IMR-90 (cell line): ENCODE data around the gene ENDOU. TPM values are rescaled to one million over a fixed set of nuclear protein-coding genes. Genes with fewer than 3 reads are reported as not detected.

Experiments
- ATAC-seq: fragments of 200-7000 bp; cut with Tn5 transposase; 2 replicates; pipeline ENCODE4 v1.9.1; 2020; ENCODE audit warnings: low read depth, mild to moderate bottlenecking, moderate library complexity
- BruUV-seq: library from RNA; stranded (reverse); fragments of 400-500 nt; replicated peaks from 2 replicates; lab custom pipeline; 2021; lab: Mats Ljungman, UMichigan
- CTCF ChIA-PET: fragments of 300-600 bp; formaldehyde crosslinking; extraction: SDS; loops from one replicate; lab custom pipeline; 2021; ENCODE audit warnings: antibody characterized with exemption; lab: Yijun Ruan, JAX
- POLR2A ChIA-PET: fragments of 300-600 bp; sonication (Branson Sonifier 250); formaldehyde crosslinking; loops from one replicate; lab custom pipeline; 2022; ENCODE audit warnings: antibody characterized with exemption; ENCODE audit not compliant: unreplicated experiment; lab: Charles Lee
- DNase-seq: peaks from one replicate; pipeline ENCODE4 v3.0.0; 2013
- H2AFZ ChIP-seq: replicated peaks from 2 replicates; pipeline ENCODE3; 2013; ENCODE audit warnings: low read length, mild to moderate bottlenecking; ENCODE audit not compliant: poor library complexity
- H2AK5ac ChIP-seq: 2 replicates; pipeline ENCODE4 v1.6.1; 2013; ENCODE audit warnings: low read depth, low read length, inconsistent platforms
- H2AK9ac ChIP-seq: replicated peaks from 2 replicates; pipeline ENCODE3; 2013; ENCODE audit warnings: mild to moderate bottlenecking, low read depth, low read length, moderate library complexity; ENCODE audit not compliant: poor library complexity
- H2BK120ac ChIP-seq: 2 replicates; pipeline ENCODE4 v1.6.1; 2013; ENCODE audit warnings: low read depth, low read length, inconsistent platforms
- H2BK15ac ChIP-seq: 3 replicates; pipeline ENCODE4 v1.6.1; 2013; ENCODE audit warnings: low read depth, low read length, inconsistent platforms
- H2BK20ac ChIP-seq: 2 replicates; pipeline ENCODE4 v1.6.1; 2013; ENCODE audit warnings: low read depth, mild to moderate bottlenecking, inconsistent platforms, low read length, moderate library complexity
- H2BK5ac ChIP-seq: 2 replicates; pipeline ENCODE4 v1.6.1; 2013; ENCODE audit warnings: mild to moderate bottlenecking, low read depth, low read length, inconsistent platforms; ENCODE audit not compliant: poor library complexity, severe bottlenecking
- H3K14ac ChIP-seq: replicated peaks from 2 replicates; pipeline ENCODE4 v1.6.1; 2013; ENCODE audit warnings: low read depth, low read length, inconsistent platforms
- H3K18ac ChIP-seq: 2 replicates; pipeline ENCODE4 v1.6.1; 2013; ENCODE audit warnings: low read depth, low read length, control low read depth
- H3K23ac ChIP-seq: 2 replicates; pipeline ENCODE4 v1.6.1; 2013; ENCODE audit warnings: low read depth, low read length, inconsistent platforms
- H3K27ac ChIP-seq: 2 replicates; pipeline ENCODE4 v1.5.1; 2013; ENCODE audit warnings: mild to moderate bottlenecking, control low read depth, low read length; ENCODE audit not compliant: insufficient read depth
- H3K27me3 ChIP-seq: 2 replicates; pipeline ENCODE4 v1.6.1; 2013; ENCODE audit warnings: low read length; ENCODE audit not compliant: control insufficient read depth, insufficient read depth
- H3K36me3 ChIP-seq: 2 replicates; pipeline ENCODE4 v1.6.1; 2013; ENCODE audit warnings: low read length, mixed read lengths; ENCODE audit not compliant: control insufficient read depth, insufficient read depth
- H3K4ac ChIP-seq: 2 replicates; pipeline ENCODE4 v1.6.1; 2013; ENCODE audit warnings: low read depth, low read length, inconsistent platforms
- H3K4me1 ChIP-seq: 2 replicates; pipeline ENCODE4 v1.6.1; 2013; ENCODE audit warnings: low read length, mixed read lengths; ENCODE audit not compliant: control insufficient read depth, insufficient read depth
- H3K4me2 ChIP-seq: 2 replicates; pipeline ENCODE4 v1.6.1; 2013; ENCODE audit warnings: low read depth, mild to moderate bottlenecking, control low read depth, low read length, moderate library complexity
- H3K4me3 ChIP-seq: 2 replicates; pipeline ENCODE4 v1.5.1; 2013; ENCODE audit warnings: low read depth, mild to moderate bottlenecking, control low read depth, low read length, moderate library complexity; ENCODE audit not compliant: insufficient read depth
- H3K56ac ChIP-seq: 2 replicates; pipeline ENCODE4 v1.6.1; 2013; ENCODE audit warnings: low read length, inconsistent platforms; ENCODE audit not compliant: insufficient read depth; ENCODE audit errors: extremely low read depth
- H3K79me1 ChIP-seq, 2 experiments: 2 replicates each; pipeline ENCODE4 v1.6.1; 2013; ENCODE audit warnings: low read length in 2 of 2, inconsistent platforms in 1 of 2, low read depth in 1 of 2
- H3K9ac ChIP-seq: 2 replicates; pipeline ENCODE4 v1.6.1; 2013; ENCODE audit warnings: low read depth, low read length, control low read depth
- H3K9me1 ChIP-seq: 2 replicates; pipeline ENCODE4 v1.6.1; 2013; ENCODE audit warnings: low read length, inconsistent platforms; ENCODE audit not compliant: insufficient read depth
- H3K9me3 ChIP-seq: 2 replicates; pipeline ENCODE4 v1.6.1; 2013; ENCODE audit warnings: low read length; ENCODE audit not compliant: control insufficient read depth, insufficient read depth
- H4K20me1 ChIP-seq: 2 replicates; pipeline ENCODE4 v1.6.1; 2013; ENCODE audit warnings: low read length, inconsistent platforms; ENCODE audit not compliant: insufficient read depth
- H4K5ac ChIP-seq: 2 replicates; pipeline ENCODE4 v1.6.1; 2013; ENCODE audit warnings: mild to moderate bottlenecking, low read depth, low read length, control low read depth
- H4K8ac ChIP-seq, 2 experiments: 2 replicates each; pipeline ENCODE4 v1.6.1; 2013; ENCODE audit warnings: low read depth in 2 of 2, low read length in 2 of 2, control low read depth in 1 of 2, inconsistent platforms in 1 of 2
- H4K91ac ChIP-seq: 2 replicates; pipeline ENCODE4 v1.6.1; 2013; ENCODE audit warnings: low read depth, low read length, inconsistent platforms; ENCODE audit not compliant: insufficient read depth
- BHLHE40 ChIP-seq: fragments of 150-350 bp; IDR thresholded peaks from 2 replicates; pipeline ENCODE4 v1.6.1; 2016; ENCODE audit warnings: mild to moderate bottlenecking, low read depth, low read length
- CEBPB ChIP-seq: IDR thresholded peaks from 2 replicates; pipeline ENCODE4 v1.6.1; 2012; ENCODE audit warnings: low read depth, low read length, improper control_type of control experiment
- CHD1 ChIP-seq: IDR thresholded peaks from 2 replicates; pipeline ENCODE4 v1.6.1; 2012; ENCODE audit warnings: low read depth, low read length, improper control_type of control experiment
- MAFK ChIP-seq: IDR thresholded peaks from 2 replicates; pipeline ENCODE4 v1.6.1; 2012; ENCODE audit warnings: low read depth, low read length, improper control_type of control experiment
- MXI1 ChIP-seq: IDR thresholded peaks from 2 replicates; pipeline ENCODE4 v1.6.1; 2012; ENCODE audit warnings: low read depth, mild to moderate bottlenecking, low read length, moderate library complexity, borderline replicate concordance
- POLR2A ChIP-seq: IDR thresholded peaks from 2 replicates; pipeline ENCODE4 v1.6.1; 2012; ENCODE audit warnings: mild to moderate bottlenecking, low read depth, low read length
- RCOR1 ChIP-seq: IDR thresholded peaks from 2 replicates; pipeline ENCODE4 v1.6.1; 2012; ENCODE audit warnings: mild to moderate bottlenecking, low read length, improper control_type of control experiment; ENCODE audit not compliant: insufficient replicate concordance
- RFX5 ChIP-seq: IDR thresholded peaks from 2 replicates; pipeline ENCODE4 v1.8.0; 2012; ENCODE audit warnings: low read depth, mild to moderate bottlenecking, low read length, moderate library complexity
- SMC3 ChIP-seq: fragments of 150-350 bp; IDR thresholded peaks from 2 replicates; pipeline ENCODE4 v1.6.1; 2016; ENCODE audit warnings: low read depth, mild to moderate bottlenecking, antibody characterized with exemption, low read length, moderate library complexity
- USF2 ChIP-seq: fragments of 150-350 bp; IDR thresholded peaks from 2 replicates; pipeline ENCODE4 v1.6.1; 2017; ENCODE audit warnings: mild to moderate bottlenecking, antibody characterized with exemption, low read length, low read depth
- WGBS, 2 experiments: methylation state at CpG; one replicate each; pipeline versions ENCODE4 v1.1.5 to v1.1.7; 2013; ENCODE audit warnings: missing lambda C conversion rate in 2 of 2; ENCODE audit not compliant: insufficient read length in 1 of 2; ENCODE audit errors: extremely low coverage in 2 of 2; 5-methylcytosine and 5-hydroxymethylcytosine counted together
- dilution Hi-C: fragments of 300-500 bp; cut with HindIII; formaldehyde crosslinking; loops from one replicate; pipeline ENCODE4 v1.14.3; 2018; ENCODE audit warnings: low sequenced_read_pairs; ENCODE audit not compliant: unreplicated experiment
- in situ Hi-C: fragments of 300-500 bp; cut with MboI; formaldehyde crosslinking; loops from 3 replicates; pipeline ENCODE4 v1.14.3; 2019; ENCODE audit warnings: low sequenced_read_pairs, inconsistent platforms, mixed read lengths
- intact Hi-C: fragments of 100-400 bp; cut with micrococcal nuclease; formaldehyde crosslinking; loops from 2 replicates; pipeline ENCODE4 v1.10.0; 2022
- polyA plus RNA-seq, 3 experiments: library from polyadenylated mRNA; depleted of rRNA; stranded (reverse); fragments of >200 nt; gene quantifications; 2 replicates each; pipeline ENCODE4 v1.2.3, GENCODE V29; 2012; ENCODE audit warnings: low replicate concordance in 1 of 3
- total RNA-seq: library from RNA; depleted of rRNA; stranded (reverse); fragments of >200 nt; gene quantifications from 2 replicates; pipeline ENCODE4 v1.2.3, GENCODE V29; 2012
- TF ChIP-seq, protein P1 (sequence below): conservative IDR thresholded peaks from 2 replicates; pipeline ENCODE4 v1.5.1; 2012; ENCODE audit warnings: mild to moderate bottlenecking, low read depth, low read length, improper control_type of control experiment
- TF ChIP-seq, protein P2 (sequence below): fragments of 150-350 bp; IDR thresholded peaks from 2 replicates; pipeline ENCODE4 v1.6.1; 2016; ENCODE audit warnings: low read depth, mild to moderate bottlenecking, low read length, moderate library complexity, borderline replicate concordance

ENDOU gene
- total and polyA plus RNA-seq, 2 of the 4 experiments (the other 2 are of a cell fraction): under 0.01 to 0.09 TPM

GRCh38 chr12:47714826-47715386, 10.4 kb downstream of the ENDOU start:
- Histone ChIP-seq H4K8ac (no peak overlapping the region), H2BK120ac (no peak overlapping the region), H3K14ac (no peak overlapping the region), H4K91ac (no peak overlapping the region), H3K36me3 (no peaks in the 10 kb centered on the region), H2AFZ (no peak overlapping the region), H3K9ac (no peak overlapping the region), H3K4me1 (peaks cover 8% of the 10 kb centered on the region), H3K9me1 (no peaks in the 10 kb centered on the region), H2AK5ac (no peak overlapping the region), H3K18ac (no peak overlapping the region), H2BK20ac (no peak overlapping the region), H3K23ac (no peak overlapping the region), H3K4me3 (no peak overlapping the region), H4K20me1 (no peaks in the 10 kb centered on the region), H3K27me3 (no peaks in the 10 kb centered on the region), H3K79me1 (no peaks in the 10 kb centered on the region), H3K4ac (no peak overlapping the region), H2BK5ac (no peak overlapping the region), H3K56ac (no peak overlapping the region), H3K27ac (no peak overlapping the region), H2AK9ac (peak overlapping the region; percentile 47), H3K4me2 (no peak overlapping the region), H3K9me3 (no peaks in the 10 kb centered on the region), H4K5ac (no peak overlapping the region), H2BK15ac (no peak overlapping the region)
- intact Hi-C loops (loop anchor here (1.0 to 10.0 kb wide), 6 partner anchors 52 to 450 kb away; partner anchors contain the start of gene TMEM106C), dilution Hi-C loops (no loop called here), in situ Hi-C loops (loop anchor here (5.0 kb wide), 2 partner anchors 62 to 122 kb away; no protein-coding TSS in a partner anchor)
- POLR2A ChIA-PET: no interaction called here
- CTCF ChIA-PET: interaction anchor here (1.0 to 2.1 kb wide), 9 partner anchors 9 to 190 kb away, joined by 3 to 7 read pairs (median 5); partner anchors contain the start of genes ENDOU, RPAP3 and VDR
- no TSS peak for BruUV-seq
- TF ChIP-seq, protein P1, sequence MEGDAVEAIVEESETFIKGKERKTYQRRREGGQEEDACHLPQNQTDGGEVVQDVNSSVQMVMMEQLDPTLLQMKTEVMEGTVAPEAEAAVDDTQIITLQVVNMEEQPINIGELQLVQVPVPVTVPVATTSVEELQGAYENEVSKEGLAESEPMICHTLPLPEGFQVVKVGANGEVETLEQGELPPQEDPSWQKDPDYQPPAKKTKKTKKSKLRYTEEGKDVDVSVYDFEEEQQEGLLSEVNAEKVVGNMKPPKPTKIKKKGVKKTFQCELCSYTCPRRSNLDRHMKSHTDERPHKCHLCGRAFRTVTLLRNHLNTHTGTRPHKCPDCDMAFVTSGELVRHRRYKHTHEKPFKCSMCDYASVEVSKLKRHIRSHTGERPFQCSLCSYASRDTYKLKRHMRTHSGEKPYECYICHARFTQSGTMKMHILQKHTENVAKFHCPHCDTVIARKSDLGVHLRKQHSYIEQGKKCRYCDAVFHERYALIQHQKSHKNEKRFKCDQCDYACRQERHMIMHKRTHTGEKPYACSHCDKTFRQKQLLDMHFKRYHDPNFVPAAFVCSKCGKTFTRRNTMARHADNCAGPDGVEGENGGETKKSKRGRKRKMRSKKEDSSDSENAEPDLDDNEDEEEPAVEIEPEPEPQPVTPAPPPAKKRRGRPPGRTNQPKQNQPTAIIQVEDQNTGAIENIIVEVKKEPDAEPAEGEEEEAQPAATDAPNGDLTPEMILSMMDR: no peak
- TF ChIP-seq MAFK (no peak), MXI1 (no peak), USF2 (no peak), CHD1 (no peak), RFX5 (no peak), SMC3 (no peak), BHLHE40 (no peak), RCOR1 (no peak), POLR2A (no peak), CEBPB (no peak)
- TF ChIP-seq, protein P2, sequence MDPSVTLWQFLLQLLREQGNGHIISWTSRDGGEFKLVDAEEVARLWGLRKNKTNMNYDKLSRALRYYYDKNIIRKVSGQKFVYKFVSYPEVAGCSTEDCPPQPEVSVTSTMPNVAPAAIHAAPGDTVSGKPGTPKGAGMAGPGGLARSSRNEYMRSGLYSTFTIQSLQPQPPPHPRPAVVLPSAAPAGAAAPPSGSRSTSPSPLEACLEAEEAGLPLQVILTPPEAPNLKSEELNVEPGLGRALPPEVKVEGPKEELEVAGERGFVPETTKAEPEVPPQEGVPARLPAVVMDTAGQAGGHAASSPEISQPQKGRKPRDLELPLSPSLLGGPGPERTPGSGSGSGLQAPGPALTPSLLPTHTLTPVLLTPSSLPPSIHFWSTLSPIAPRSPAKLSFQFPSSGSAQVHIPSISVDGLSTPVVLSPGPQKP: no peak
- ATAC-seq (no peak), DNase-seq (no peak)
- 5% methylated on average over 3 of the region's 5 CpGs; no CpG with 5 or more reads in 1 of the 2 experiments for WGBS, 2 experiments
